Mesothelial cell of epicardium (in vitro differentiated cells): ENCODE data around the gene RBAK. TPM values are rescaled to one million over a fixed set of nuclear protein-coding genes. Genes with fewer than 3 reads are reported as not detected.
"Not testable (repeated sequence)": the region's sequence is repeated elsewhere in the genome, so short reads cannot be mapped to it uniquely, and the experiment has no call there.

Source experiments
- DNase-seq, 2 experiments: peaks; one replicate each; pipeline ENCODE4 v3.0.0; 2021; ENCODE audit warnings: low spot score in 2 of 2; ENCODE audit not compliant: unreplicated experiment in 2 of 2
- H3K27ac Mint-ChIP-seq: 2 replicates; pipeline ENCODE4 v1.8.0; 2021; ENCODE audit warnings: mixed read lengths
- H3K27me3 Mint-ChIP-seq: 2 replicates; pipeline ENCODE4 v1.8.0; 2021; ENCODE audit warnings: low read depth, mixed read lengths
- H3K36me3 Mint-ChIP-seq: 2 replicates; pipeline ENCODE4 v1.8.0; 2021; ENCODE audit warnings: mixed read lengths
- H3K4me1 Mint-ChIP-seq: 2 replicates; pipeline ENCODE4 v1.8.0; 2021; ENCODE audit warnings: mixed read lengths
- H3K4me3 Mint-ChIP-seq: 2 replicates; pipeline ENCODE4 v1.8.0; 2021; ENCODE audit warnings: mild to moderate bottlenecking, moderate library complexity, mixed read lengths
- H3K9me3 Mint-ChIP-seq: 2 replicates; pipeline ENCODE4 v1.8.0; 2021; ENCODE audit warnings: mixed read lengths
- total RNA-seq: library from RNA; stranded (reverse); gene quantifications from 3 replicates; pipeline ENCODE4 v1.2.1, GENCODE V29; 2021
- TF ChIP-seq, protein P1 (sequence below): fragments of 200-600 bp; sonication (generic); IDR thresholded peaks from one replicate; pipeline ENCODE4 v1.5.0; 2021; ENCODE audit warnings: antibody characterized with exemption; ENCODE audit not compliant: unreplicated experiment

Gene RBAK
- total RNA-seq, 1 donor from 2014 or later, result 19.9 TPM

DNA sequence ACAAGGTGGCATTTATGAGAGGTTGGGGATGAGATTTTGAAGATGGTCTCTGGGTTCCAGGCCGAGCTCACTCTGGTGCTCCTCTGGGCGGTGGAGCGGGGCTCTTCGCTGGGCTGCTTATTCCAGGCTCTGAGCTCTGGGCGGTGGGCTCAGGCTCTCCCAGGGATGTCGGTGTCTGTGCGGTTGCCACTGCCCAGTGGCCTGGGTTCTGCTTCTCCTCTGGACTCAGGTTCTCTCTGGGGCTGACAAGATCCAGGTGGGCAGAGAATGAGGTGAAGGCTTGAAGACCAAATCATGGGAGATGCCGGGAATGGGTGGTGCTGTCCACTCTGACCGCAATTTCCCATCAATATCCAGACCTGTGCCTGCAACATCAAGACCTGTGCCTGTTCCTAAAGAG, 40.6 kb downstream of the RBAK start:
- peaks cover 4% of the 10 kb centered on the region for H3K4me1 Mint-ChIP-seq
- DNase-seq, result no peak
- H3K4me3 Mint-ChIP-seq, result no peak overlapping the region
- H3K36me3 Mint-ChIP-seq, result no peaks in the 10 kb centered on the region
- H3K9me3 Mint-ChIP-seq, result no peaks in the 10 kb centered on the region
- no peak overlapping the region for H3K27ac Mint-ChIP-seq
- TF ChIP-seq, protein P1, sequence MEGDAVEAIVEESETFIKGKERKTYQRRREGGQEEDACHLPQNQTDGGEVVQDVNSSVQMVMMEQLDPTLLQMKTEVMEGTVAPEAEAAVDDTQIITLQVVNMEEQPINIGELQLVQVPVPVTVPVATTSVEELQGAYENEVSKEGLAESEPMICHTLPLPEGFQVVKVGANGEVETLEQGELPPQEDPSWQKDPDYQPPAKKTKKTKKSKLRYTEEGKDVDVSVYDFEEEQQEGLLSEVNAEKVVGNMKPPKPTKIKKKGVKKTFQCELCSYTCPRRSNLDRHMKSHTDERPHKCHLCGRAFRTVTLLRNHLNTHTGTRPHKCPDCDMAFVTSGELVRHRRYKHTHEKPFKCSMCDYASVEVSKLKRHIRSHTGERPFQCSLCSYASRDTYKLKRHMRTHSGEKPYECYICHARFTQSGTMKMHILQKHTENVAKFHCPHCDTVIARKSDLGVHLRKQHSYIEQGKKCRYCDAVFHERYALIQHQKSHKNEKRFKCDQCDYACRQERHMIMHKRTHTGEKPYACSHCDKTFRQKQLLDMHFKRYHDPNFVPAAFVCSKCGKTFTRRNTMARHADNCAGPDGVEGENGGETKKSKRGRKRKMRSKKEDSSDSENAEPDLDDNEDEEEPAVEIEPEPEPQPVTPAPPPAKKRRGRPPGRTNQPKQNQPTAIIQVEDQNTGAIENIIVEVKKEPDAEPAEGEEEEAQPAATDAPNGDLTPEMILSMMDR, result no peak
- peaks cover 63% of the 10 kb centered on the region for H3K27me3 Mint-ChIP-seq

GRCh38 chr7:5088228-5088833, 42.7 kb downstream of the RBAK start:
- not testable (repeated sequence) for H3K4me1 Mint-ChIP-seq, DNase-seq, H3K36me3 Mint-ChIP-seq, H3K4me3 Mint-ChIP-seq, H3K9me3 Mint-ChIP-seq, H3K27ac Mint-ChIP-seq
- H3K27me3 Mint-ChIP-seq, result peaks cover 49% of the 10 kb centered on the region

DNA sequence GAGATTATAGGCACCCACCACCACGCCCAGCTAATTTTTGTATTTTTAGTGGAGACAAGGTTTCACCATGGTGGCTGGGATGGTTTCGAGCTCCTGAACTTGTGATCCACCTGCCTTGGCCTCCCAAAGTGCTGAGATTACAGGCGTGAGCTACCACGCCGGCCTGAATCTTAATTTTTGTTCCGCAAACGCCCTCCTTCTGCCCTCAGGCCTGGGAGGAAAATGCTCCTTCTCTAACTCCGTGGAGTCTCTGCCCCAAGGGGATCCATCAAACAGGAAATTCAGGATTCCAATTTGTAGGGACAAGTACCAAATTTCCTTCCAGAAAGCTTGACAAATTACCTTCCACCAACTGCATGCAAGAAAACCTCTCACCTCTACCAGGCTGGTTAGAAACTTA, 43.2 kb downstream of the RBAK start:
- Mint-ChIP-seq H3K27me3 (peaks cover 44% of the 10 kb centered on the region), H3K4me3 (no peak overlapping the region), H3K27ac (no peak overlapping the region), H3K36me3 (peaks cover 6% of the 10 kb centered on the region), H3K9me3 (peaks cover 9% of the 10 kb centered on the region), H3K4me1 (peaks cover 4% of the 10 kb centered on the region)
- no peak for DNase-seq
- TF ChIP-seq, protein P1, result no peak

GRCh38 chr7:5093948-5094347, 48.3 kb downstream of the RBAK start:
- peaks cover 2% of the 10 kb centered on the region for H3K4me1 Mint-ChIP-seq
- no peak overlapping the region for H3K4me3 Mint-ChIP-seq
- DNase-seq, result no peak
- TF ChIP-seq, protein P1, result no peak
- peaks cover 36% of the 10 kb centered on the region for H3K9me3 Mint-ChIP-seq
- H3K27me3 Mint-ChIP-seq, result peaks cover 8% of the 10 kb centered on the region
- peaks cover 9% of the 10 kb centered on the region for H3K36me3 Mint-ChIP-seq
- H3K27ac Mint-ChIP-seq, result no peak overlapping the region

- Mint-ChIP-seq H3K9me3 (peaks cover 42% of the 10 kb centered on the region), H3K36me3 (peaks cover 9% of the 10 kb centered on the region), H3K27me3 (peaks cover 5% of the 10 kb centered on the region), H3K4me3 (no peak overlapping the region), H3K4me1 (no peaks in the 10 kb centered on the region), H3K27ac (no peak overlapping the region)
- no peak for DNase-seq
- TF ChIP-seq, protein P1, result no peak
These were observed 49.0 kb downstream of the RBAK start for GRCh38 chr7:5094641-5095040.

DNA sequence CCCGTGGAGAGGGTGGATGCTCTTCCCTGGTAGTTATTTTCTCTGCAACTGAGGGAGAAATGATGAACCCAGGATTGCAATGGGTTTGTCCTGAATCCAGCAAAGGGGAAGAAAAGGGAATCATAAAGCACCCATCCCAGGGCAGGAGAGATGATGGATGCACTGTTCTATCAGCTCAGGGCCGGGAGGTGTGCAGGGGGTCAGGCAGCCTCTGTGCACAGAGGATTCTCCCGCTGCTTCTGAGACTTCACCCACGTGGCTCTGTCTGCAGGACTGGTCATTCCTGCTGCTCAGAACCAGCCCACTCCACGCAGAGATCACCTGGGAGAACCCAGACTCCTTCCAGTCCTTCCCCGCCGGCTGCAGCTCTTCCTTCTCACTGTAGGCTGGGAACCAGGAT, 70.7 kb downstream of the RBAK start:
- H3K4me1 Mint-ChIP-seq, result no peaks in the 10 kb centered on the region
- H3K27me3 Mint-ChIP-seq, result peaks cover 26% of the 10 kb centered on the region
- no peak overlapping the region for H3K4me3 Mint-ChIP-seq
- peaks cover 9% of the 10 kb centered on the region for H3K9me3 Mint-ChIP-seq
- H3K27ac Mint-ChIP-seq, result no peak overlapping the region
- no peak for DNase-seq
- no peaks in the 10 kb centered on the region for H3K36me3 Mint-ChIP-seq
- TF ChIP-seq, protein P1, result no peak
